Stomach (tissue), 4 donors: ENCODE results near the gene SPATA6.

ENCODE experiments used
- CTCF ChIP-seq, 7 experiments: fragments of 450-650 bp in 4 of 7; fragments of 200-600 bp in 3 of 7; sonication (generic) in 3 of 7; IDR thresholded peaks; one replicate each; pipeline ENCODE4 v1.5.1; 2016 to 2019; ENCODE audit warnings: antibody characterized with exemption in 7 of 7, control low read depth in 2 of 7, mild to moderate bottlenecking in 1 of 7
- EP300 ChIP-seq: sonication (generic); formaldehyde crosslinking; IDR thresholded peaks from one replicate; pipeline ENCODE4 v1.6.1; 2017; ENCODE audit warnings: antibody characterized with exemption

GRCh38 chr1:48249868-48250267, 222.1 kb downstream of the SPATA6 start:
- TF ChIP-seq CTCF (IDR thresholded peaks at IDR 0.05) (no peak), EP300 (no peak)
